Colonic mucosa (tissue), 4 donors: ENCODE measurements around the gene FRAT2. TPM values are rescaled to one million over a fixed set of nuclear protein-coding genes. Genes with fewer than 3 reads are reported as not detected.

Experiments used
- DNase-seq: peaks from one replicate; pipeline ENCODE4 v3.0.0-alpha.2; 2020
- H3K27ac ChIP-seq: fragments of 200-600 bp; one replicate; pipeline ENCODE4 v1.8.0; 2021
- H3K27me3 ChIP-seq: fragments of 200-600 bp; one replicate; pipeline ENCODE4 v1.8.0; 2021
- H3K36me3 ChIP-seq: fragments of 200-600 bp; one replicate; pipeline ENCODE4 v1.8.0; 2021
- H3K4me1 ChIP-seq: fragments of 200-600 bp; one replicate; pipeline ENCODE4 v1.8.0; 2021; ENCODE audit warnings: mild to moderate bottlenecking
- H3K4me3 ChIP-seq: fragments of 200-600 bp; one replicate; pipeline ENCODE4 v1.8.0; 2021
- H3K9ac ChIP-seq, 2 donors: one replicate each; pipeline ENCODE4 v1.7.0; 2013; ENCODE audit warnings: control low read depth in 2 of 2, low read depth in 2 of 2, low read length in 2 of 2
- H3K9me3 ChIP-seq: fragments of 200-600 bp; one replicate; pipeline ENCODE4 v1.8.0; 2021
- CTCF ChIP-seq: fragments of 200-600 bp; IDR thresholded peaks from one replicate; pipeline ENCODE4 v1.8.0; 2022; ENCODE audit warnings: antibody characterized with exemption, mild to moderate bottlenecking
- intact Hi-C: fragments of 100-400 bp; cut with DNase I; formaldehyde crosslinking; loops from one replicate; pipeline ENCODE4 v1.14.1; 2022
- total RNA-seq, 2 donors: library from RNA; stranded (reverse); fragmentation: NEBNext Ultra II Directional in 1 of 2; extraction: Animal tissue kit (Norgen Biotek cat#: 25700) in 1 of 2; gene quantifications; one replicate each; pipeline ENCODE4 v1.2.1, GENCODE V29; 2021
- donor health status: healthy.
- donor health status: DM: no; HTN: no; CAD: no.
- donor health status: DM: no; HTN: no; CAD: no.

The FRAT2 gene
- total RNA-seq, 2 donors from 2014 or later, result 34.3 to 53.1 TPM

GRCh38 chr10:97341416-97341815, 6.9 kb upstream of the FRAT2 start:
- Histone ChIP-seq H3K36me3 (no peaks in the 10 kb centered on the region), H3K9me3 (no peaks in the 10 kb centered on the region), H3K9ac (no peak overlapping the region), H3K4me1 (no peaks in the 10 kb centered on the region), H3K27ac (no peak overlapping the region), H3K4me3 (no peak overlapping the region), H3K27me3 (no peaks in the 10 kb centered on the region)
- intact Hi-C loops, result no loop called here
- no peak for DNase-seq
- no peak for TF ChIP-seq CTCF

- Histone ChIP-seq H3K9me3 (no peaks in the 10 kb centered on the region), H3K4me1 (peaks cover 4% of the 10 kb centered on the region), H3K36me3 (no peaks in the 10 kb centered on the region), H3K27ac (no peak overlapping the region), H3K27me3 (no peaks in the 10 kb centered on the region), H3K9ac (no peak overlapping the region), H3K4me3 (no peak overlapping the region)
- intact Hi-C loops, result no loop called here
- TF ChIP-seq CTCF, result no peak
- DNase-seq, result no peak
Observed at GRCh38 chr10:97338041-97338440, 3.5 kb upstream of the FRAT2 start.

GRCh38 chr10:97336942-97337831, 2.7 kb upstream of the FRAT2 start:
- no peak overlapping the region for H3K4me3 ChIP-seq
- no peaks in the 10 kb centered on the region for H3K27me3 ChIP-seq
- H3K36me3 ChIP-seq, result no peaks in the 10 kb centered on the region
- H3K4me1 ChIP-seq, result peaks cover 4% of the 10 kb centered on the region
- peak; percentile 79 for DNase-seq
- TF ChIP-seq CTCF, result no peak
- peak overlapping the region in 1 of 2 donors; percentile 57 for H3K9ac ChIP-seq
- intact Hi-C loops, result no loop called here
- no peaks in the 10 kb centered on the region for H3K9me3 ChIP-seq
- no peak overlapping the region for H3K27ac ChIP-seq

- intact Hi-C loops, result no loop called here
- no peak overlapping the region for H3K4me3 ChIP-seq
- H3K27me3 ChIP-seq, result no peaks in the 10 kb centered on the region
- no peak for DNase-seq
- no peaks in the 10 kb centered on the region for H3K9me3 ChIP-seq
- H3K27ac ChIP-seq, result no peak overlapping the region
- peak overlapping the region in 1 of 2 donors; percentile 58 for H3K9ac ChIP-seq
- no peak for TF ChIP-seq CTCF
- no peaks in the 10 kb centered on the region for H3K36me3 ChIP-seq
- peaks cover 9% of the 10 kb centered on the region for H3K4me1 ChIP-seq
Observed at GRCh38 chr10:97336446-97336845, 1.9 kb upstream of the FRAT2 start.

GRCh38 chr10:97336006-97336405, 1.5 kb upstream of the FRAT2 start:
- DNase-seq, result no peak
- intact Hi-C loops, result no loop called here
- no peak overlapping the region for H3K4me3 ChIP-seq
- no peak overlapping the region for H3K9ac ChIP-seq
- no peaks in the 10 kb centered on the region for H3K36me3 ChIP-seq
- TF ChIP-seq CTCF, result no peak
- H3K4me1 ChIP-seq, result peaks cover 9% of the 10 kb centered on the region
- no peaks in the 10 kb centered on the region for H3K9me3 ChIP-seq
- H3K27ac ChIP-seq, result no peak overlapping the region
- no peaks in the 10 kb centered on the region for H3K27me3 ChIP-seq
